Caki2 (cell line): Measurements from ENCODE around the gene MRO. TPM values are rescaled to one million over a fixed set of nuclear protein-coding genes. Genes with fewer than 3 reads are reported as not detected.

ENCODE experiments used
- DNase-seq: peaks from one replicate; pipeline ENCODE4 v3.0.0-alpha.2; 2015; ENCODE audit warnings: low read depth
- in situ Hi-C: cut with HindIII; loops from 2 replicates; pipeline ENCODE4 v1.10.0; 2016; ENCODE audit warnings: low sequenced_read_pairs, low pct_unique_long_range_greater_than_20kb, mixed read lengths
- total RNA-seq: library from RNA; depleted of rRNA; stranded (reverse); fragments of >200 nt; shearing (Covaris generic); gene quantifications from 2 replicates; pipeline ENCODE4 v1.2.3, GENCODE V29; 2014; ENCODE audit warnings: low replicate concordance; rRNA removed

MRO gene
- total RNA-seq, 1 experiment from 2014 or later, result not detected

DNA sequence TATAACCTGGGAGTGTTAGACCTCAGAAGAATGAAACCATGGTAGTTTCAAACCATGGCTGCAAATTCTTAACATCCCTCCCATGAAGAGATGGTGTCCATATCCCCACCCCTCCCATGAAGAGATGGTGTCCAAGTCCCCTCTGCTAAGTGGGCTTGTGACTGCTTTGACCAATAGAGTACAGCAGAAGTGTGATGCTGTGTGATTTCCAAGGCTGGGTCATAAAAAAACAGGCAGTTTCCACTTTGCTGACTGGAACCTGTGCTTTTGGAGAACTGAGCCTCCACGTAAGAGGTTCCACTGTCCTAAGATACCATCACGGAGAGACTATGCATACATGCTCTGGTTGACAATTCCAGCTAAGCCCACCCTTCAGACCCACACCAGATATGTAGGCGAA, 65.5 kb downstream of the MRO start:
- in situ Hi-C loops, result no loop called here
- DNase-seq, result no peak

DNA sequence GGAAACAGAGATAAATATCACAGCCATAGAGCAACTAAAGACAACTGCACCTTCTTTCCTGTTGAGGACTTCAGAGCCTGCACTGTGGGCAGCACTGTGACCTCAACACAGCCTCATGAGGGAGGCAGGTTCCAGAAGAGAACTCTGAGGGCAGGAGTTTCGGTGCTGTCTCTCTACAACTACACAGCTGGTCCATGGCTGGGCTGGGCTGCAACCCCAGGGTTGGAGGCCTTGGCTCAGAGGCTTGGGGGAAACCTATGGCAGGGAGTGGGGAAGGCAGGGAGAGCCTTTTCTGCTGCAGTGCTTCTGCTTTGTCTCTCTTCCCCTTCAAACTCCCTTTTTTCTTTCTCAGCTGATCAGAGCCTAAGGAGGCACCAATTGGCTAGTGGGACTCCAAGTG, 66.5 kb downstream of the MRO start:
- in situ Hi-C loops, result no loop called here
- no peak for DNase-seq

DNA sequence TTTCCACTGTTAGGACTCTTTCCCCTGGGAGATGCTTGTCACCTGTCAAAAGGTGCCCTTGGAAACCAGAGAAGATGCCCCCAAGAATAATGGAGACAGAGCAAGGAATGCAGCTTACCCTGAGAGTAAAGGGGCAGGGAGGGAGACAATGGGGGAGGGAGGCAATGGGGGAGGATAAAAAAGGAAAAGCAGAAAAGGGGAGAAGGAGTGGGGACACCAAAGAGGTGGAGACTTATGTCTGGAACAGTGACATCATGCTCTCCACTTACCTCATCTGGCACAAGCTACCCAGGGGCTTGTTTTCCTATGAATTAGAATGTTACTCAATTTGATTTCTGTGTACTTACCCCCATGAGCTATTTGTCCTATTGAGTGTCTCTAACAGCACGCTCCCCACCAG, 67.9 kb downstream of the MRO start:
- in situ Hi-C loops, result no loop called here

DNA sequence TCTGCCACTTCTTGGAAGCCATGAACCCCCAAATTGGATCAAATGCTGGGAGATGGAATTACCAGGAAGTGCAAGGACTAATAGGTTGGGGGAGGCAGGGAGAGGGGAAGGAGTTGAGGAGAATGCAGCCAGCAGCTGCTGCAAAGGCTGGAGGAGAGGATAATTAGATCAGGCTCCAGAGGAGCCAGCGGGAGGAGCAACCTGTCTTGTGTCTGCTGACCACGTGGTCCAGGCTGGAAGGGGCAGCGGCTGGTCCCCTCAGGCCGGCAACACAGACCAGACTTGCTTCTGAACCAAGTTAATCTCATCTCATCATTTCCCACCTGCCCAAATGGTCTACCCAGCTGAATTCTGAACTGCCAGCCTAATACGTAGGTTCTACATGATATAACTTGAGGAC, 68.3 kb downstream of the MRO start:
- no peak for DNase-seq
- in situ Hi-C loops, result no loop called here

More for the DNA sequence above, 67.9 kb downstream of the MRO start:
- no peak for DNase-seq

DNA sequence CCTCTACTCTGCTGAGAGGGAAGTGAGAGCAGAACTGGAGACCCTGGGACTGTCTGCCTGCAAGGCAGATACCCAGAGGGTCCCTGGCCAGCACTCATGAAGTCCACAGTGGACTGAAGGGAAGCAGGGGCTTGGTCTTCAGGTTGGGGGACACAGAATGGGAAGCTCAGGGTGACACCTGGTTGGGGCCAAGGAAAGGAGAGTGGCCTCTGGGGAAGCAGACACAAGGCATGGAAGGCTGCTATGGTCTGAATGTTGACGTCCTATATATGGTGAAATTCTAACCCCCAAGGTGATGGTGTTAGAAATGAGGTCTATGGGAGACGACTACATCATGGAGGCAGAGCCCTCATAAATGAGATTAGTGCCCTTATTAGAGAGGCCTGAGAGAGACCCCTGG, 69.3 kb downstream of the MRO start:
- DNase-seq, result no peak
- in situ Hi-C loops, result no loop called here

DNA sequence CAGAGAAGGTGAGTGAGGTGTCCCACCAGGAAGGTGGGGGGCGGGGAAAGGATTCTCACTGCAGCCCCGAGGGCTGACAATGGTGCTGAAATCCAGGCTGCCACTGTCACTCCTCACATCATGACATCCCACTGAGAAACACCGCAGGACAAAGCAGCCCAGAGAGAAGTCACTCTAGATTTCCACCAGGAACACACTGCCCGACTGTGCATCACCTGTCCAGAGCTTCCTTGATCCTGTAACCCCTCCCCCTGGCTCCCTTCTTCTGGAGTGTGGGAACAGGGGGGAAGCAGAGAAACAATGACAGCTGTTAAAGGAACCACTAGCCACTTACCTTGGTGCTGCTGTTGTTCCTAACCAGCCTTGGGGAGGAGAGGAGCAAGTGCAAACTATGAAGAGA, 69.9 kb downstream of the MRO start:
- in situ Hi-C loops, result no loop called here
- no peak for DNase-seq

DNA sequence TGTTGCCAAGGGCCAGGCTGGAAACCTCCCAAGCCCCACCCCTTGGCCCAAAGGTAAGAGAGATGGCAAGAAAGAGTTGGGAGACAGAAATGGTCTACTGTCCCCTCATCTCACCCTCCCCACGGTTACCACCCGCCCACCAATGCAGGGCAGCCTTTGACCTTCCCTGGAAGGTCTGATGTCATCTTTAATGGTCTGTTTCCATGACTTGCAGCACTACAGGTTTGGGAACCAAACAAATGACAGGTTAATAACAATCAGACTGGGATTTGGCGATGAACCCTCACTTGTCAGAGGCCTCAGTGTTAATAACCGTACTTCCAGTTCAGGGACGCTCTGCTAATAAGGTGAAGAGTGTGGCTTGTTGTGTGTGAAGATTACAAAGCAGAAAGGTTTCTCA, 70.4 kb downstream of the MRO start:
- in situ Hi-C loops, result no loop called here
- no peak for DNase-seq

DNA sequence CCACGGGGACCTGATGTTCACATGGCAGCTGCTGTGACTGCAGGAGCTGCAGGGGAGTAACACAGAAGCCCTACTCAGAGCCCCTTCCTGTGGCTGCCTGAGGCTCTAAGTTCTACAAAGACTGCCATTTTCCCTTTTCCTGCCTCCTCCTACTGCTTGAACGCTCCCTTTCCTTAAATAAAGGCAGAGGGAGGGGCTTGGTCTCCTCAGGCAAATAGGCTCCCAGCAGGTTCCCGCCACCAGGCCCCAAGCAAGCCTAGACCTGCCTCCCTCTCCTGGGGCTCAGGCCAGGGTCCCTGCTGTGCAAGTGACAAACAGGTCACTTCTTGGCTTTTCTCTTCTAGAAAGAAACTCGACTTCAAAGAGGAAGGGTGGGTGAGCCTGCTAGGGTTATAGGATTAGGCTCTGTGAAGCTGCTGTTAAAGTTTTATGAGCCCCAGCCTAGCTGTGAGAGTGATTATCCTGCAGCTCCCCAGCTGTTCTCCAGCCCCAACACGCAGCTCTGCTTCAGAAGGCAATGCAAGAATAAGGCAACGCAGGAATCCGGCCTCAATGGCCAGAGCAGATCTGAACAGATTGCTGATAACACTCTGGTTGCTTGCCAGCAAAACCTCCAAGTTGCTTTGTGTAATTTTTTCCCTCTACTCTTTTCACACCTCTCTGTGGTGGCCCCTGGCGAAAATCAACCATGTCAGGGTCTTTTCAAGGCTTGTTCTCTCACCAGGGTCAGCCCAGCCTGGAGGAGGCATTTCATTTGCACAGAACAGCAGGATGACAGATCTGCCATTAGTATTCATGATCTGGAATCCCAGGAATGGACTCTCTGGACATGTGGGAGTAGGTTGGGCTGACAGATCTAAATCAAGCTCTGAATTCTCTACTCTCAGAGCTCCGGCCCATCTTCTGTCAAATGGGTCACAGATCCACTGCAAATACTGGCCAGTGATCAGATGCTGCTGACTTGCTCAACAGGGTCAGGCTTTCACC, 71.3 kb downstream of the MRO start:
- DNase-seq, result no peak
- in situ Hi-C loops, result no loop called here

DNA sequence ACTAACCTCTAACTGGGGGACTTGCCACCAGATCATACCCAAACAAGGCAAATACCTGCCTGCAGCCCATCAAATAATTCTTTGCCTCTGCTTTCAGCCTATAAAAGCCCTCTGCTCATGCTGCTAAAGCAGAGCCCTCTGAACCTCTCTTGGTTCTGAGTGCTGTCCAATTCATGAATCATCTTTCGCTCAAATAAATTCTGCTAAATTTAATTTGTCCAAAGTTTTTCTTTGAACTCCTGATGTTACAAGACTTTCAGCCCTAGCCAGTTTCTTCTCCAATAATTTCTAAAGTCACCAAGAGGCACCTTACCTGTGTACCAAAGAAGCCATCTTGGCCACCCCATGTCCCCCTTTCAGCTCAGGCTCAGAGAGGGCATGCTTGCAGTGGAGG, 72.0 kb downstream of the MRO start:
- in situ Hi-C loops, result no loop called here
- no peak for DNase-seq

DNA sequence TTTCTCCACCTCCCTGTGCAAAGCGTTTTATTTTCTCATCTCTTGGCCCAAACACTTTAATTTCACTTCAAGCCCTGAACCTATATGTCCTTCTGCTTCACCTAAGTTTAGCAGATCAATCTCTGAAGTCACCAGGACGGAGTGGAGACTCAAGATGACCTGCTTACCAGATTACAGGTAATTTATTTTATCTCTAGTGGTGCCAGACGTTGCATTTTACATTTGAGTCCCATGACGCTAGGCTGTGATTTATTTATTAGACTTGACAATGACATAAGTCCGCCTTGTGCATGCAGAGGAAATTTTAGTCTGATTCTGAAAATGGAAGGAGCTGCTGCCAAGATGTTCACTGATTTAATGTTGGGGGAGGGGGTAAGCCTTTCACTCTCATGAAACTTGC, 73.9 kb downstream of the MRO start:
- in situ Hi-C loops, result no loop called here
- DNase-seq, result no peak

Other genes starting within 250 kb of the MRO start
- gene ME2, start 59.1 kb upstream of the MRO start, total RNA-seq, result 26.6 and 27.8 TPM in 2 replicates
- gene ELAC1, start 148.0 kb upstream of the MRO start, total RNA-seq, result 6.0 and 16.2 TPM in 2 replicates
- 39.4 and 48.9 TPM in 2 replicates for gene SMAD4, start 210.2 kb upstream of the MRO start, total RNA-seq